GM19035 (cell line): Measurements from ENCODE around the gene PEAK3.
A peak's percentile ranks its signal among the peaks of the same experiment; 100 is the strongest.

Experiments
- ATAC-seq: cut with Tn5 transposase; IDR thresholded peaks from one replicate; pipeline ENCODE4 v1.9.1; 2021; ENCODE audit not compliant: unreplicated experiment

Gene PEAK3

GRCh38 chr19:2271234-2272103 is 10.5 kb downstream of the PEAK3 start:
- ATAC-seq: no peak

DNA sequence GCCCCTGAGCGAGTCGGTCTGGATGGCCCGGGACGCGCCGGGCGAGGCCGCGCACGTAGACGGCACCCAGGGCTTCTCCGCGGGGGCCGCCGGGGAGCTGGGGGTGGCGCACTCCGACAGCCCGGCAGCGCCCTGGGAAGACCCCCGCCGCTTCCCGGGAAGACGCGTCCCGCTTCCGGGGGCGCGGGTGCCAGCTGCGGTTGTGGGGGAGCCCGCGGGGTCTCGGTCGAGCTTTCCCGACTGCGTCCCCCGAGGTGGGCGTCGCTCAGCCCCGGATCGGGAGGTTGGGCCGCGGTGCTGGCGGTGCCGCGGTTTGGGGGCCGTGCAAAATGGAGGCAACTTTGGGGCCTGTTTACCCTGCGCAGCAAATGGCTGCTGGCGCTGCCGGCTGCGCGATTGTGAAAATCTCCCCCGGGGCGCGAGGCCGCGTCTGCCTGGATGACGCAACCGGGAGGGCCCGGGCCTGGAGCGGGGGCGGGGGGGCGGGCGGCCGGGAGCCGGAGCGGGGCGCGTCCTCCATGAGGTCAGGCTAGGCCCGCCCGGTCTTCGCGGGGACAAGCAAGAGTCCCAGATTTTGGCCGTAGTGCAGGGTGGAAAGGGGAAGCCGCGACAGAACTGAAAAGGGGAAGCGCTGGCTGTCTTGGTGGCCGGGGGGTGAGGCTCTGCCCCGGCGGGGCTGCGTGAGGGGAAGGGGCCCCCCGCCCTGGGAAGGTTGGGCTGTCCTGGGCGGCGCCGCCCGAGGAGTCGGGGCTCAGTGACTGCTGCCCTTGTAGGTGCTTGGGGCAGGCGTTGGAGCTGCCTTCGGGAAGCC is 11.3 kb downstream of the PEAK3 start:
- ATAC-seq: no peak

DNA sequence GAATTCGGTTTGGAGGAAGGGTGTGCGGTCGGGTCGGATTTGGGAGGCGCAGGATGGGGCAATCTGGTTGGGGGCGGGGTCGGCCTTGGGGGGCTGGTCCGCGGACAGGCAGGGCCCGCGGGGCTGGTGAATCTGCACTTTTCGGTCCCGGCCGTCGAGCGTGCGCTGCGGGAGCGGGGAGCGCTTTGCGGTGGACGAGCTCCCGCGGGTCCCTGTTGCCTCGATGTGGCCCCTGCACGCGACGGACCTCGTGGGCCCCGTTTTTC is 11.9 kb downstream of the PEAK3 start:
- no peak for ATAC-seq

- peak; percentile 63 for ATAC-seq
Measured at GRCh38 chr19:2269244-2270156, 12.5 kb downstream of the PEAK3 start.

DNA sequence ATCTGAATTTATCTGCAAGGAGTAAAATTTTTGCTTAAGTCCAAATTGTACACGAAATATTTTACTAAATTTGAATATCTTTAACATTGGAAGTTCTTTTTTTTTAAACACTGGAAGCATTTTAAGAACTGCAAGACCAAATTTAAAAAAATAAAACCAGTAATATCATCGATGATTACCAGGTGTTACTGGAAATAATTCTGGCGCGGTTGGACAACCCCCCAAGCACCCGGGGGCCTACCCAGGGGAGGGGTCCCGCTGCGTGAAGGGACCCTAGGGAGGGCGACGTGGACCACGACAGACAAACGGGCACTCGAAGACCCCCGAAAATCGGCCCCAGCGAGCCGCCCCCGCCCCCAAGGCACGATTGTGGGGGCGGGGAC is 13.1 kb downstream of the PEAK3 start:
- no peak for ATAC-seq

DNA sequence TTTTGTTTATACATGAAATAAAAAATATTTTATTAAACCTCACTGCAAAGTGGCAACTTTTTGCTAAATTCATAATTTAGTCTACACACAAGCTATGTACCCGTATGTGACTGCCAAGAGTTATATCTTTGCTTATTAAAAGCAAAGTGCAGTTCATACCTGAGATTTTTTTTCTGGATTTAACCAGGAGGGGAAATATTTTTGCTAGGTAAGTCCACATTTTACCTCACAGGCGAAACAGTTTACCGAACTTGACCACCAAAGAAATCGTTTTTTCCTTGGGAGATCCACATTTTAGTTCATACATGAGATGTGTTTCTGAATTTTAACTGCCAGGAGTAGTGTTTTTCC is 13.5 kb downstream of the PEAK3 start:
- ATAC-seq: no peak

- no peak for ATAC-seq
Measured at GRCh38 chr19:2266183-2266993, 15.6 kb downstream of the PEAK3 start.

GRCh38 chr19:2261438-2262172 is 20.4 kb downstream of the PEAK3 start:
- no peak for ATAC-seq

- ATAC-seq: no peak
Measured at GRCh38 chr19:2260341-2260805, 21.6 kb downstream of the PEAK3 start.

- no peak for ATAC-seq
Measured at GRCh38 chr19:2259336-2259735, 22.6 kb downstream of the PEAK3 start.

- ATAC-seq: no peak
Measured at GRCh38 chr19:2255982-2256685, 25.8 kb downstream of the PEAK3 start, which contains the start of gene JSRP1. Gene JSRP1, minus strand, starts transcription at chr19:2256417. Its CDS starts 1,103 bp downstream, at chr19:2255314.

GRCh38 chr19:2255112-2255845 is 26.7 kb downstream of the PEAK3 start:
- ATAC-seq: no peak

DNA sequence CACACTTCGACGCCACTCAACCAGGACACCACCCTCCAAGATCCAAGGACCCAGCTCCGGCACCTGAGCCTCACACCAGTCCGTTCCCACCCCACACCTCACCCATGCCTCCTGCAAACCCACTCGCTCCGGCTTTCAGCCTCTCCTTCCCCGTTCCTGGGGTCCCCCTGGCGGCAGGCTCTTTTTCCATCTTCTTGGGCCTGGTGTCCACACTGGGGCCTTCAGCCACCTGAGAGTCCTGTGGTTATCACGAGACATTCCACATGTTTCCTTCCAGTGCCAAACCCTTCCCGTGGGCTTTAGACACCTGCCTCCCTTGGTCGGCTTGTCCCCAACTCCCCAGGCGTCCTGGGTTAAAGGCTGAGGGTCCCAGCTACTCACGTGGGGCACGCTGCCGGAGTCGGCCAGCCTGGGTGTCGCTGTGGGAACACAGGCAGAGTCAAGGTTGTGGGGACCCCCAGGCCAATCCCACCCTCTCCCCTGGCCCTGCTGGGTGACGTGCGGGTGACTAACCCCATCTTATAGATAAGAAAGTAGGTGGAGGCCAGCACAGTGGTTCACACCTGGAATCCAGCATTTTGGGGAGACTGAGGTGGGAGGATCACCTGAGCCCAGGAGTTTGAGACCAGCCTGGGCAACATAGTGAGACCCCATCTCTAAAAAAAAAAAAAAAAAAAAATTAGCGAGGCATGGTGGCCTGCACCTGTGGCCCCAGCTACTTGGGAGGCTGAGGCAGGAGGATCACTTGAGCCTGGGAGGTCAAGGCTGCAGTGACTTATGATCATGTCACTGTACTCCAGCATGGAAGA is 27.7 kb downstream of the PEAK3 start:
- ATAC-seq: no peak

GRCh38 chr19:2253106-2254063 is 28.6 kb downstream of the PEAK3 start:
- no peak for ATAC-seq

DNA sequence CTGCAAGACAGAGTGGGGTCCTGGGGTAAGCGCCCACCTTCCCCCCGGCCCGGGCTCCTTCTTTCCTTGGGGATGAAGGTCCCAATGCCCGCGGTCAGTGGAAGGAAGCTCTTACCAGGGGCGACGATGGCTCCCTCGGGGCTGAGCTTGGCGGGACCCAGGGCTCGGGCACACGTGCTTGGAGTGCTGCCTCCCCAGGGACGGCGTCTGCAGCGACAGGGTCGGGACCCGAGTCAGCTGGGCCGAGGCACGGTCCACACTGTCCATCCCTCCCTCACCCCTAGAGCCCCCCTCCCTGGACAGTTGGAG is 29.2 kb downstream of the PEAK3 start:
- ATAC-seq: no peak

DNA sequence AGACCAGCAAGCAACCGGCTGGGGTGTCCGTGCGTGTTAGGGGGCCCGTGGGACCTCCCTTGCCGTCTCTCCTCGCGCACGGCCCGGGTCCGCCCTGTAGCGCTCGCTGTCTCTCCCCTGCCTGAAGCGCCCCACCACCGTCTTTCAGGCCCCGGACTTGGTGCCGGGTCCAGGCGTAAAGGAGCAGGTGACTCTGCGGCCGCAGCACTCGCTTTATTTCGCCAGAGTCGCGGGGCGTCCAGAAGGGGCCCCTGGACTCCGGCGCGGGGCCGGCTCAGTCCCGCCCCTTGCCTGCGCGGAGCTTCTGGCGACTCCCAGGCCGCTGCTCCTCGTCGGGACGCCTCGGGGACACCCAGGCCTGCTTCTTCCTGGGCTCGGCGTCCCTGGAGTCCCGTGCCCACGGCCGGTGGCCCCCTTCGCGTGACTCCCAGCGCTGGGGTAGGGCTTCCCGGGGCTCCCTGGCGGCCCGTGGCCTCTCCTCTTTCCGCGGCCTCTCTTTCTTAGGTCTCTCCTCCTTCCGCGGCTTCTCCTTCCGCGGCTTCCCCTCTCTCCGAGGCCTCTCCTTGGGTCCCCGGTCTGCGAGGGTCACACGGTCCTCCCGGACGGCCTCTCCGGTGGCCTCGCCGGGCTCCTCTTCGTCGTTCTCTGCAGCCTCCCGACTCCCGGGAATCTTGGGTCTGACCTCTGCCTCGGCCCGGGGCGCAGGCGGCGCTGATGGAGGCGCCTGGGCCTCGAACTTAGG is 29.7 kb downstream of the PEAK3 start:
- no peak for ATAC-seq
